Cardiac muscle cell (in vitro differentiated cells and primary cell): ENCODE data around the gene TXNDC11. TPM values are rescaled to one million over a fixed set of nuclear protein-coding genes. Genes with fewer than 3 reads are reported as not detected.
"Not testable (repeated sequence)": the region's sequence is repeated elsewhere in the genome, so short reads cannot be mapped to it uniquely, and the experiment has no call there.

ENCODE experiments used
- DNase-seq, 2 donors: peaks; one replicate each; pipeline versions ENCODE4 v3.0.0 to v3.0.0-alpha.2; 2010 to 2017; ENCODE audit warnings: low read depth in 1 of 2, low spot score in 1 of 2
- H3K27ac ChIP-seq: fragments of 200-600 bp; sonication (generic); 2 replicates; pipeline ENCODE4 v1.5.1; 2016
- H3K27me3 ChIP-seq: fragments of 200-600 bp; sonication (generic); 2 replicates; pipeline ENCODE4 v1.6.0; 2016; ENCODE audit warnings: control low read depth
- H3K36me3 ChIP-seq: fragments of 200-600 bp; sonication (generic); 2 replicates; pipeline ENCODE4 v1.5.1; 2016; ENCODE audit warnings: control low read depth
- H3K4me1 ChIP-seq: fragments of 200-600 bp; sonication (generic); 2 replicates; pipeline ENCODE4 v1.8.1; 2017; ENCODE audit warnings: low read depth, mild to moderate bottlenecking, mixed run types
- H3K4me3 ChIP-seq: fragments of 200-600 bp; sonication (generic); 2 replicates; pipeline ENCODE4 v1.5.1; 2016; ENCODE audit warnings: mild to moderate bottlenecking
- H3K9me3 ChIP-seq: fragments of 200-600 bp; sonication (generic); 2 replicates; pipeline ENCODE4 v1.5.1; 2017; ENCODE audit warnings: low read depth, mild to moderate bottlenecking, control low read depth
- CTCF ChIP-seq: IDR thresholded peaks from 2 replicates; pipeline ENCODE4 v1.5.1; 2012; ENCODE audit warnings: low read depth, mild to moderate bottlenecking, low read length
- polyA plus RNA-seq: library from polyadenylated mRNA; unstranded; fragments of >200 nt; fragmentation: Nextera tagmentation; extraction: Ambion mirVana; gene quantifications from 2 replicates; pipeline ENCODE4 v1.2.1, GENCODE V29; 2016
- total RNA-seq: library from RNA; depleted of rRNA; stranded (reverse); fragments of >200 nt; gene quantifications from 2 replicates; pipeline ENCODE4 v1.2.3, GENCODE V29; 2016

TXNDC11 gene
- 43.0 and 46.6 TPM in 2 replicates for total RNA-seq
- polyA plus RNA-seq: 26.6 and 29.4 TPM in 2 replicates

- peaks cover 14% of the 10 kb centered on the region for H3K4me1 ChIP-seq
- no peaks in the 10 kb centered on the region for H3K9me3 ChIP-seq
- no peaks in the 10 kb centered on the region for H3K27me3 ChIP-seq
- H3K27ac ChIP-seq: peak within 1 kb of the TSS; percentile 91
- no peaks in the 10 kb centered on the region for H3K36me3 ChIP-seq
- DNase-seq: peak; percentile 99
- H3K4me3 ChIP-seq: peak within 1 kb of the TSS; percentile 71
- TF ChIP-seq CTCF: no peak
Observed at GRCh38 chr16:11742536-11743307, at the start of gene TXNDC11. TSS of gene TXNDC11 (minus strand) at chr16:11742857. CDS start at chr16:11742730, 127 bp downstream.

- no peaks in the 10 kb centered on the region for H3K36me3 ChIP-seq
- peak overlapping the region; percentile 93 for H3K27ac ChIP-seq
- no peaks in the 10 kb centered on the region for H3K9me3 ChIP-seq
- H3K4me3 ChIP-seq: no peak overlapping the region
- H3K27me3 ChIP-seq: no peaks in the 10 kb centered on the region
- H3K4me1 ChIP-seq: peaks cover 51% of the 10 kb centered on the region
- peak in 1 of 2 donors; percentile 49 for DNase-seq
- TF ChIP-seq CTCF: no peak
Observed at GRCh38 chr16:11791144-11791828, 48.6 kb upstream of the TXNDC11 start.

- Histone ChIP-seq H3K27ac (no peak overlapping the region), H3K36me3 (no peaks in the 10 kb centered on the region), H3K4me3 (no peak overlapping the region), H3K27me3 (no peaks in the 10 kb centered on the region), H3K9me3 (no peaks in the 10 kb centered on the region), H3K4me1 (peaks cover 43% of the 10 kb centered on the region)
- no peak for TF ChIP-seq CTCF
- no peak for DNase-seq
Observed at GRCh38 chr16:11788914-11789313, 46.3 kb upstream of the TXNDC11 start.

- H3K4me1 ChIP-seq: peaks cover 24% of the 10 kb centered on the region
Observed at GRCh38 chr16:11784980-11785599, 42.4 kb upstream of the TXNDC11 start.

GRCh38 chr16:11784381-11784780 lies 41.7 kb upstream of the TXNDC11 start:
- not testable (repeated sequence) for H3K9me3 ChIP-seq, H3K4me3 ChIP-seq, H3K36me3 ChIP-seq, H3K27me3 ChIP-seq, DNase-seq
- H3K4me1 ChIP-seq: peaks cover 24% of the 10 kb centered on the region
- peak overlapping the region; percentile 81 for H3K27ac ChIP-seq

More at GRCh38 chr16:11784980-11785599, 42.4 kb upstream of the TXNDC11 start:
- DNase-seq, H3K4me3 ChIP-seq, H3K9me3 ChIP-seq, H3K27me3 ChIP-seq, H3K27ac ChIP-seq, H3K36me3 ChIP-seq: not testable (repeated sequence)

GRCh38 chr16:11784038-11784369 lies 41.3 kb upstream of the TXNDC11 start:
- Histone ChIP-seq H3K27ac (peak overlapping the region; percentile 81), H3K4me1 (peaks cover 24% of the 10 kb centered on the region), H3K9me3 (no peaks in the 10 kb centered on the region), H3K27me3 (no peaks in the 10 kb centered on the region), H3K4me3 (no peak overlapping the region), H3K36me3 (peaks cover 4% of the 10 kb centered on the region)
- DNase-seq: no peak
- TF ChIP-seq CTCF: no peak
